PC-3 (cell line): ENCODE data around the gene INVS.

Source experiments
- CTCF ChIP-seq: fragments of 300-600 bp; sonication (generic); conservative IDR thresholded peaks from 2 replicates; pipeline ENCODE4 v1.5.1; 2017; ENCODE audit warnings: antibody characterized with exemption, low read depth, mild to moderate bottlenecking, low read length
- EZH2 ChIP-seq: fragments of 300-600 bp; sonication (generic); IDR thresholded peaks from one replicate; pipeline ENCODE4 v1.6.1; 2017; ENCODE audit warnings: antibody characterized with exemption, mild to moderate bottlenecking, low read length; ENCODE audit not compliant: unreplicated experiment
- EZH2phosphoT487 ChIP-seq: fragments of 300-600 bp; sonication (generic); IDR thresholded peaks from 2 replicates; pipeline ENCODE4 v1.6.1; 2018; ENCODE audit warnings: mild to moderate bottlenecking, antibody characterized with exemption, low read length, borderline replicate concordance

DNA sequence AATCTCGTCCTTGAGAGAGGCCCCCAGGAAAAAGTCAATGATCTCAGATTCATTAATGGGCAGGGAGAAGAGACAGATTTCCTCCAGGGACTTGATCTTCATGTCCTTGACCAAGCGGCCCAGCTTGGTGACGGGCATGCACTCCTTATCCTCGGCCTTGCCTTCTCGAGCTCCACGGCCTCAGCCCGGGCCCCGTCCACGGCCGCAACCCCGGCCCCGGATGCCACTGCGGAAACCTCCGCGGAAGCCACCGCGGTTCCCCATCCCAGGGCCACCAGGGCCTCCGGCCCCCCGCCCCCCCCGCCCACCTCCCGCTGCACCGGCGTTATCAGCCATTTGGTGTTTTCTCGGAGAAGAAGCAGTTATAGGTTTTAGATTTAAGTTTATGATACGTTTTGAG is 18.3 kb downstream of the INVS start:
- no peak for TF ChIP-seq CTCF
- TF ChIP-seq EZH2: no peak
- TF ChIP-seq EZH2phosphoT487: no peak
